ENCODE measurements around the gene ARL5C. TPM values are rescaled to one million over a fixed set of nuclear protein-coding genes. Genes with fewer than 3 reads are reported as not detected.
A peak's percentile ranks its signal among the peaks of the same experiment; 100 is the strongest.

ARL5C gene
- total and polyA plus RNA-seq, 5 experiments from 2014 or later = not detected

DNA sequence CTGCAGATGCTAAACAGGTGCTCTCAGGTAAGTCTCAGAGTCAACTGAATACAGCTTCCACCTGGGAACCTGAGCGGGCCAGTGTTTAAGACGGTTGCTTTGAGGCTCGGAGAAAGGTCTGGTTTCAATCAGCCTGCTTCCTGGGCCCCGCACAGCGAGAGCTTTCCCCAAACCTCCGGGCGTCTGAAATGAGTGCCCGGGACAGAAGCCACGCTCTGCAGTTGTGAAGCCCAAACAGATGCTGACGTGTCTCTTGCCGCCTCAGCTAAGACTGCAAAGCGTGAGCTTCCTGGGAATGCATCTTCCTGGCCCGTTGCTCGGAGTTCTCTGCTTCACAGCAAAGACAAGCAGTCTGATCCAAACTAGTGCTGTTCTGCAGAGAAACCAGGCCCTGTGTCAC lies 51.2 kb downstream of the ARL5C start:
- Mint-ChIP-seq H3K27ac (peak overlapping the region in 1 of 10 donors; percentile 38), H3K36me3 (peaks cover 0 to 5% (median 0%) of the 10 kb centered on the region in 3 donors), H3K4me3 (no peak overlapping the region), H3K27me3 (no peaks in the 10 kb centered on the region), H3K9me3 (no peaks in the 10 kb centered on the region), H3K4me1 (peaks cover 13 to 31% (median 21%) of the 10 kb centered on the region in 4 donors)
- no peak for DNase-seq
- POLR2A ChIA-PET = interaction anchor here (0.5 to 1.7 kb wide), 3 partner anchors 9 to 17 kb away, joined by 4 to 6 read pairs (median 5); no protein-coding TSS in a partner anchor
- no peak for ATAC-seq

DNA sequence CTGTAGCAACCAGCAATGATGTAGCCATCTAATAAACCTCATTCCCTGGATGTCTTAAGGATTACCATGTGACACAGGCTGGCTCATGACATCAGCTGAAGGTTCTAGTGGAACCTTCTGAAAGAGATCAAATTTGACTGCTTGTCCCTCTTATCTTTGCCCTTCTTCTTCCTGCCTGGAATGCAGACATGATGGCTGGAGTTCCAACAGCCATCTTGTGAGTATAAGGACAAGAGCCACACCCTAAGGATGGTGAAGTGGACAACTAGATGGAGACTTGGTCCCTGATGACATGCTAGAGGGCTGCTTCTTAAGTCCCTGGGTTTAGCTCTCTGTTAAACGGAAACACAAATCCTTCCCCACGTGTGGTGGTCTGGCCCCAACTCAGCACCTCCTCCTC lies 52.1 kb downstream of the ARL5C start:
- POLR2A ChIA-PET = interaction anchor here (0.6 kb wide), 1 partner anchor 15 kb away, joined by 4 read pairs; no protein-coding TSS in a partner anchor
- H3K9me3 Mint-ChIP-seq = no peaks in the 10 kb centered on the region
- ATAC-seq = no peak

DNA sequence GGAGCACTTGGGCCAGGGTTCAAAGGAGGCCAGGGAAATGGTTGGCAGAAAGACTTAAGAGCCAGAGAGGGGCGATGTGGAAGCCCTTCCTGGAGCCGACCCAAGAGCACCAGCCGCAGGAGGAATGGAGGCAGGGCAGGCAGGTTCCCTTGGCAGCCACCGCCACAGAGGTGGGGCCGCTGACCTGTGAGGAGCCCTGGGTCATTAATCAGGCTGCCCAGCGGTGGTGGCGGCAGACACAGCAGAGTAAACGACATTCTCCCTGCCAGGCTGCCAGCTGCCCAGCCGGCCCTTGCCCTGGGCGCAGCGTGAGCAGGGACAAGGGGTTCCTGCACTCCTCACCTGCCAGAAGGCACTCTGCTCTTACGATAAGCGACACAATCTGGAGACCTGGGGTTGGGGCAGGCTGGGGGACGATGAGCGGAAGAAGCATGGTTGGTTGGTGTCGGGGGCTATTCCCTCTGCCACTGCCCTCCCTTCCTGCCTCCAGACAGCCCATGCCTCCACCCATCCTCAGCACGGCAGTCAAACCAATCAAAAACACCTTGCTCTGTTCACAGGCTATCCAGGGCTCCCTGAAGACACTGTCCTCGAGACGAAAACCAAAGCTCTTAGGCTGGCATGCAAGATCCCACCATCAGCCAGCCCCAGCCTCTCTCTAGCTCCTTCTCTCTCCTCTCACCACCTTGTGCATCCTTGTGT lies 55.4 kb downstream of the ARL5C start:
- ATAC-seq = no peak
- no peak for DNase-seq
- peak overlapping the region in 4 of 10 donors; percentile 52 to 86 (median 62) for H3K27ac Mint-ChIP-seq
- peaks cover 0 to 20% (median 15%) of the 10 kb centered on the region in 4 donors for H3K4me1 Mint-ChIP-seq
- peaks cover 3 to 5% (median 4%) of the 10 kb centered on the region in 3 donors for H3K36me3 Mint-ChIP-seq
- H3K27me3 Mint-ChIP-seq = no peaks in the 10 kb centered on the region
- H3K9me3 Mint-ChIP-seq = no peaks in the 10 kb centered on the region
- H3K4me3 Mint-ChIP-seq = no peak overlapping the region
- POLR2A ChIA-PET = interaction anchor here (0.6 to 1.2 kb wide), 2 partner anchors 13 to 123 kb away, joined by 3 to 5 read pairs; no protein-coding TSS in a partner anchor

More for the DNA sequence above, 52.1 kb downstream of the ARL5C start:
- peak overlapping the region in 1 of 10 donors; percentile 38 for H3K27ac Mint-ChIP-seq
- H3K4me3 Mint-ChIP-seq = no peak overlapping the region
- H3K36me3 Mint-ChIP-seq = peaks cover 0 to 5% (median 0%) of the 10 kb centered on the region in 3 donors
- H3K4me1 Mint-ChIP-seq = peaks cover 10 to 31% (median 18%) of the 10 kb centered on the region in 4 donors
- H3K27me3 Mint-ChIP-seq = no peaks in the 10 kb centered on the region
- no peak for DNase-seq

DNA sequence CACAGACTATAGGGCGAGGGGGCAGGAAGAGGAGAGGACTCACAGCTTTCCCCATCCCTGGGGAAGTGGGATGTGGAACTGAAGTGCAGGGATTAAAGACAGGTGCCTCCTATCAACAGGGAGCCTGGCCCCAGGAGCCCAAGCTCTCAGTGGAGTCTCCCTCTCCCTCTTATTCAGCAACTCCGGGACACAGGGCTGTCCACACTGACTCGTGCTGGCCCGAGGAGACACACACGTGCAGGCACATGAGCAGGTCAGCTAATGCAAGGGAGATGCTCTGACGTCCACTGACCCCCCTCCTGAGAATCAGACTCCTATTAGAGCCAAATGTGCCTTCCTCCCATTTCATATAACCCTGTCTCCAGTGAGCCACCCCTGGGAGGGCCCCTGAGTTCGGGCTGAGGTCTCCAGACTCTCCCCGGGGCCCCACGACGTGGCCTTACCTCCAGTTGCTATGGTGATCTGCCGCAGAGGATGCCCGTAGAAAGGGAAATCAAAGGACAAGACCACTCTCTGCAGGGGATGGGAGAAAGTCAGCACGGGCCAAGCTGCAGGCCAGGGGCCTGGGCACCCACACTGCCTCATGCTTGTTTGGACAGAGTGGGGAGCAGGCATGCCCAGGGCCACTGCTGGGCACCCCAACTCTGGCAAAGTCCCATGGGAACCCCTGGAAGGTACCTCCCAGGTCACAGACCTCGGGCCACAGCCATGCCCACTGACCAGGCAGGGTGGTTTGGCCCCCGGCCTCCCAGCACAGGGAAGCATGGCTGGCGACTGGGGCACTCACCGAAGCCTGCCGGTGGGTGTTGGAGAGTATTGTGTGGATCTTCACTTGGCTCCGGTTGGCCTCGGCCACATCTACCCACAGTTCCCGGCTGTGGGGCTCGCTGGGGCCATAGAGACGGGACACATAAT lies 57.2 kb downstream of the ARL5C start:
- Mint-ChIP-seq H3K4me3 (no peak overlapping the region), H3K27ac (peak overlapping the region in 4 of 10 donors; percentile 13 to 53 (median 35)), H3K27me3 (no peaks in the 10 kb centered on the region), H3K36me3 (peaks cover 0 to 7% (median 3%) of the 10 kb centered on the region in 3 donors), H3K9me3 (no peaks in the 10 kb centered on the region), H3K4me1 (peaks cover 0 to 15% (median 14%) of the 10 kb centered on the region in 4 donors)
- POLR2A ChIA-PET = interaction anchor here (0.5 kb wide), 1 partner anchor 51 kb away, joined by 7 read pairs; no protein-coding TSS in a partner anchor
- ATAC-seq = no peak
- DNase-seq = no peak

DNA sequence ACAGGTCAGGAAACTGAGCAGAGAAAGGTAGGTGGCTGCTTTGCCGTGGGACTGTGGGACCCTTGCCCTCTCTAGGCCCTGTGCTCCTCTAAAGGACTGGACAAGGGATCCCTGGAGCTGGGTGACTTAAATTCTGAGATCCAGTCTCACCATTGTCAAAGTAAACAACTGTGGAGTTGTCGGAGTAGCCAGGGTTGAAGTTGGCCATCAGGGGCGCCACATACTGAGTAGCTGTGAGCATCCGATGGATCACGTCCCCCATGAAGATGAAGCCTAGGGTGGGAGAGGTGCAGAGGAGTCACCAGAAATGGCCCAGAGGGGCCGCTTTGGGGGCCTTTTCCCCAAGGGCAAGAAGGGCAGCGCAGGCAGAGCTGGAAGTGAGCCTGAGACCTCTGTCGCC lies 58.0 kb downstream of the ARL5C start:
- Mint-ChIP-seq H3K27ac (peak overlapping the region in 3 of 10 donors; percentile 35 to 79 (median 41)), H3K9me3 (no peaks in the 10 kb centered on the region), H3K36me3 (peaks cover 0 to 7% (median 3%) of the 10 kb centered on the region in 3 donors), H3K4me1 (peaks cover 0 to 15% (median 13%) of the 10 kb centered on the region in 4 donors), H3K27me3 (no peaks in the 10 kb centered on the region), H3K4me3 (no peak overlapping the region)
- ATAC-seq (no peak), DNase-seq (no peak)
- POLR2A ChIA-PET = no interaction called here

DNA sequence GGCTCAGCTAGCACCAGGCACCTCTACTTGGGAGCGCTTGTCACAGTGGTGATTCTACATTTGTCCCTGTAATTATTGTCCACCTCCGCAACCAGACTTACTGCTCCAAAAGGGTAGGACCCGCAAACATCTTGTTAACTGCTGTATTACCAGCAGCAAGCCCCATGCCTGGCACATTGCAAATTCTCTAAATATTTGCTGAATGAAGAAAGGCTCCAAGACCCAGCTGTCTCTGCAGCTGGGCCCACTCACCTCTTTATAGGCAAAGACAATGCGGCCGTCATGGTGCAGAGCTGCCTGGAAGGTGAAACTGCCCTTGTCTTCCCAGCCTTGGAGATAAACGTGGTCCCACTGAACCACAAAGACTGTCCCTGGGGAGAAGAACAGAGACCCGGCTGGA lies 58.8 kb downstream of the ARL5C start:
- Mint-ChIP-seq H3K4me1 (peaks cover 7 to 23% (median 18%) of the 10 kb centered on the region in 4 donors), H3K36me3 (peaks cover 0 to 7% (median 3%) of the 10 kb centered on the region in 3 donors), H3K9me3 (no peaks in the 10 kb centered on the region), H3K27ac (peak overlapping the region in 5 of 10 donors; percentile 17 to 66 (median 42)), H3K27me3 (no peaks in the 10 kb centered on the region), H3K4me3 (no peak overlapping the region)
- POLR2A ChIA-PET = no interaction called here
- DNase-seq = no peak
- ATAC-seq = no peak

Other genes with a start within 250 kb of the ARL5C start
- gene FBXO47, start 198.8 kb downstream of the ARL5C start, total RNA-seq = under 1 TPM in 1 of 2 experiments, not detected in 1; 0.22 TPM
- not detected for gene FBXO47, start 198.8 kb downstream of the ARL5C start, polyA plus RNA-seq
- 10 to 100 TPM; 34.4 to 37.3 TPM for gene PLXDC1, start 14.5 kb downstream of the ARL5C start, total RNA-seq
- 10 to 100 TPM; 14.0 to 23.6 (median 15.9) TPM for gene PLXDC1, start 14.5 kb downstream of the ARL5C start, polyA plus RNA-seq
- 10 to 100 TPM; 11.8 to 12.0 TPM for gene CACNB1, start 31.5 kb upstream of the ARL5C start, total RNA-seq
- under 1 TPM in 2 of 3 donors, not detected in 1; 0.75 to 0.82 TPM for gene CACNB1, start 31.5 kb upstream of the ARL5C start, polyA plus RNA-seq
- 1,000 to 10,000 TPM; 3,521 to 3,522 TPM for gene RPL19, start 34.1 kb upstream of the ARL5C start, total RNA-seq
- 1,000 to 10,000 TPM; 3,970 to 4,559 (median 4,444) TPM for gene RPL19, start 34.1 kb upstream of the ARL5C start, polyA plus RNA-seq
- under 1 TPM; 0.23 to 0.27 TPM for gene STAC2, start 59.8 kb upstream of the ARL5C start, total RNA-seq
- gene STAC2, start 59.8 kb upstream of the ARL5C start, polyA plus RNA-seq = under 1 TPM in 1 of 3 donors, not detected in 2; 0.07 TPM
- gene FBXL20, start 235.5 kb upstream of the ARL5C start, total RNA-seq = 10 to 100 TPM; 33.4 to 34.3 TPM
- gene FBXL20, start 235.5 kb upstream of the ARL5C start, polyA plus RNA-seq = 1 to 10 TPM; 2.6 to 3.4 (median 3.2) TPM

All from naive thymus-derived CD8-positive, alpha-beta T cell (primary cell).